Chondrocyte (in vitro differentiated cells): ENCODE measurements around the gene TRIM65. TPM values are rescaled to one million over a fixed set of nuclear protein-coding genes. Genes with fewer than 3 reads are reported as not detected.

Source experiments
- DNase-seq: peaks from one replicate; pipeline ENCODE4 v3.0.0; 2021; ENCODE audit warnings: mixed read lengths, low spot score
- H3K27ac Mint-ChIP-seq: one replicate; pipeline ENCODE4 v1.8.0; 2021; ENCODE audit warnings: mild to moderate bottlenecking, moderate library complexity, mixed read lengths; ENCODE audit not compliant: unreplicated experiment
- H3K27me3 Mint-ChIP-seq: 2 replicates; pipeline ENCODE4 v1.8.0; 2021; ENCODE audit warnings: low read depth, mixed read lengths
- H3K36me3 Mint-ChIP-seq: 2 replicates; pipeline ENCODE4 v1.8.0; 2021; ENCODE audit warnings: low read depth, mixed read lengths
- H3K4me1 Mint-ChIP-seq: 2 replicates; pipeline ENCODE4 v1.8.0; 2021; ENCODE audit warnings: low read depth, mild to moderate bottlenecking, mixed read lengths
- H3K4me3 Mint-ChIP-seq: one replicate; pipeline ENCODE4 v1.8.0; 2021; ENCODE audit warnings: mild to moderate bottlenecking, moderate library complexity, mixed read lengths; ENCODE audit not compliant: unreplicated experiment
- H3K9me3 Mint-ChIP-seq: 2 replicates; pipeline ENCODE4 v1.8.0; 2021; ENCODE audit warnings: low read depth, mixed read lengths
- CTCF ChIP-seq: fragments of 200-600 bp; sonication (generic); IDR thresholded peaks from 2 replicates; pipeline ENCODE4 v1.5.0; 2021; ENCODE audit warnings: antibody characterized with exemption, mild to moderate bottlenecking, moderate library complexity
- total RNA-seq: library from RNA; stranded (reverse); gene quantifications from 3 replicates; pipeline ENCODE4 v1.2.1, GENCODE V29; 2021

TRIM65 gene
- total RNA-seq, 1 donor from 2014 or later, result 27.1 TPM

DNA sequence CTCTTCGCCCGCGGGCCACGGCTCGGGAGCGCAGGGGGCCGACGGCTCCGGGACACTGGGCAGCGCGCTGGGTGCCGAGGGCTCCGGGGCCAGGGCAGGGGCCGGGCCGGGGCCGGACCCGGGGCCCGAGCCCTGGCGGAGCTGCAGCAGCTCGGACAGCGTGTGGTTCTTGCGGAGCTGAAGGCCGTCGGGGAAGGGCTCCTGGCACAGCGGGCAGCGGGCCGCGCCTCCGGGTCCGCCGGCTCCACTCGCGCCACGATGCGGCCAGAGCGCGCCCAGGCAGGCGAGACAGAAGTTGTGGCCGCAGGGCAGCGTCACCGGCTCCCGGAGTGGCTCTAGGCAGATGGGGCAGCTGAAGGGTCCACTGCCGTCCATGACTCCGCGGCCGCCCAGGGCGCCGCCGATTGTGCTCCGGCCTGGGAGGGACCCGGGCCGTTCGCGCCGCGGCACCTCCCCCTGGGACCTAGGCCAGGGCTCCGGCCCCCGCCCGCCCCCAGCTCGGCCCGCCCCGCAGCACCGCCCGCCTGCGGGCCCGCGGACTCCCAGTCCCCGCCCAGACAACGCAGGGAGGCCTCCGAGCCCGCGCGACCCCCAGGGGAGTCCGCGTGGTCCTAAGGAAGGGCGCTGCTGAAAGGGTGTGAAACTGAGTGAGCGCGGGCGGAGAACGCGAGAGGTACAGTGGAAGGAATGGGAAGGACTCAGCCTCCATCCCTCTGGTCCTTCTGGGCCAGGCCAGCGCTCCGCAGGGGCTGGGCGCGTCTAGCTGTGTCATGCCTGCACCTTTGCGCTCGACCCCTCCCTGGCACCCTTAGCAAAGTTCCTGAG, 18.4 kb downstream of the TRIM65 start, which contains the start of gene TRIM47:
Gene TRIM47 (minus strand): TSS at position 408 of the 825 bp plus-strand sequence. CDS start 33 bp downstream, at position 375.
- DNase-seq, result peak; percentile 91
- H3K4me1 Mint-ChIP-seq, result peaks cover 43% of the 10 kb centered on the region
- H3K4me3 Mint-ChIP-seq, result peak within 1 kb of the TSS; percentile 91
- H3K9me3 Mint-ChIP-seq, result no peaks in the 10 kb centered on the region
- peak; percentile 40 for TF ChIP-seq CTCF
- H3K36me3 Mint-ChIP-seq, result peaks cover 3% of the 10 kb centered on the region
- H3K27me3 Mint-ChIP-seq, result no peaks in the 10 kb centered on the region
- peak within 1 kb of the TSS; percentile 98 for H3K27ac Mint-ChIP-seq

DNA sequence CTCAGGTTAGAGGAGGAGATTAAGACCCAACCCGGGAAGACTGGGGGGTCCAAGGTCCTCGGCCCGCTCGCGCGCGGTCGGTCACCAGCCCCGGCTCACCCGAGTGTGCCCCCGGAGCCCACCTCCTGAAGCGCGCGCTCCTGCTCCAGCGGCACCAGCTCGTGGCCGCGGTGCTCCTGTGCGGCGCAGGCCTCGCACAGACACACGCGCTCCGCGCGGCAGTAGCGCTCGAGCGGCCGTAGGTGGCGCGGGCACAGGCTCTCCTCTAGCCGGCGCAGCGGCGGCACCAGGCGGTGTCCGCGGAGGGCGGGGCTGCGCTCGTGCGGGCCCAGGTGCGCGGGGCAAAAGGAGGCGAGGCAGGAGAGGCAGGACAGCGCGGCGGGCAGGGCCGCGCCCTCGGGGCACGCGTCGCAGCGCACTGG, 19.0 kb downstream of the TRIM65 start:
- peak overlapping the region; percentile 91 for H3K4me3 Mint-ChIP-seq
- peak; percentile 72 for TF ChIP-seq CTCF
- H3K9me3 Mint-ChIP-seq, result no peaks in the 10 kb centered on the region
- DNase-seq, result peak; percentile 91
- peak overlapping the region; percentile 98 for H3K27ac Mint-ChIP-seq
- peaks cover 3% of the 10 kb centered on the region for H3K36me3 Mint-ChIP-seq
- H3K27me3 Mint-ChIP-seq, result no peaks in the 10 kb centered on the region
- H3K4me1 Mint-ChIP-seq, result peaks cover 49% of the 10 kb centered on the region

GRCh38 chr17:75876938-75877751, 19.6 kb downstream of the TRIM65 start:
- H3K36me3 Mint-ChIP-seq, result peaks cover 3% of the 10 kb centered on the region
- H3K27me3 Mint-ChIP-seq, result no peaks in the 10 kb centered on the region
- peak; percentile 95 for DNase-seq
- peaks cover 55% of the 10 kb centered on the region for H3K4me1 Mint-ChIP-seq
- H3K27ac Mint-ChIP-seq, result peak overlapping the region; percentile 98
- H3K9me3 Mint-ChIP-seq, result no peaks in the 10 kb centered on the region
- peak overlapping the region; percentile 91 for H3K4me3 Mint-ChIP-seq
- no peak for TF ChIP-seq CTCF

- Mint-ChIP-seq H3K27me3 (no peaks in the 10 kb centered on the region), H3K27ac (peak overlapping the region; percentile 98), H3K4me1 (peaks cover 56% of the 10 kb centered on the region), H3K36me3 (peaks cover 3% of the 10 kb centered on the region), H3K4me3 (peak overlapping the region; percentile 91), H3K9me3 (no peaks in the 10 kb centered on the region)
- peak; percentile 41 for TF ChIP-seq CTCF
- peak; percentile 90 for DNase-seq
Measured at GRCh38 chr17:75876190-75876937, 20.4 kb downstream of the TRIM65 start.

DNA sequence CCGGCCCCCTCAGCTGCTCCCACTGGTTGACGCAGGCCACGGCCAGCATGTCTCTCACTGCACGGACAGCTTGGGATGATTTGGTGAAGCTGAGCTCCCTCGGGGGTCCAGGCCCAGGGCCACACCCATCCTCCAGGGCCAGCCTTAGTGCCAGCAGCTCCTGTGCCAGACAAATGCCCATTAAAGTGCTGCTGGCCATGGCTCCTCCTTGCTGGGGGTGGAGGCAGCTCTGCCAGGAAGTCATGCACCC, 20.9 kb downstream of the TRIM65 start:
- Mint-ChIP-seq H3K27ac (peak overlapping the region; percentile 98), H3K27me3 (no peaks in the 10 kb centered on the region), H3K9me3 (no peaks in the 10 kb centered on the region), H3K4me1 (peaks cover 56% of the 10 kb centered on the region), H3K4me3 (peak overlapping the region; percentile 91), H3K36me3 (peaks cover 3% of the 10 kb centered on the region)
- no peak for DNase-seq
- no peak for TF ChIP-seq CTCF
